SK-N-SH treated with all-trans-retinoic acid at 6 μM for 48 hours (cell line): Measurements from ENCODE around the gene KCNG1.

Experiments
- ATAC-seq: fragments of 200-7000 bp; cut with Tn5 transposase; 3 replicates; pipeline ENCODE4 v1.9.1; 2020; ENCODE audit warnings: mild to moderate bottlenecking, moderate library complexity
- ARNTL ChIP-seq: fragments of 450-650 bp; formaldehyde crosslinking; IDR thresholded peaks from 2 replicates; pipeline ENCODE4 v1.5.0; 2020; ENCODE audit warnings: low read depth, mild to moderate bottlenecking, moderate library complexity, borderline replicate concordance
- CSDC2 ChIP-seq: fragments of 250-450 bp; sonication (Bioruptor Pico); IDR thresholded peaks from 2 replicates; pipeline ENCODE4 v1.5.0; 2020; ENCODE audit warnings: mild to moderate bottlenecking, moderate library complexity
- ESRRG ChIP-seq: fragments of 250-450 bp; sonication (Bioruptor Pico); IDR thresholded peaks from 2 replicates; pipeline ENCODE4 v1.6.1; 2021; ENCODE audit warnings: mild to moderate bottlenecking
- GLIS3 ChIP-seq: fragments of 250-450 bp; sonication (Bioruptor Pico); IDR thresholded peaks from 2 replicates; pipeline ENCODE4 v1.5.0; 2020; ENCODE audit warnings: mild to moderate bottlenecking, moderate library complexity
- OSR1 ChIP-seq: fragments of 250-450 bp; sonication (Bioruptor Pico); IDR thresholded peaks from 2 replicates; pipeline ENCODE4 v1.8.0; 2022; ENCODE audit warnings: moderate library complexity, mild to moderate bottlenecking, inconsistent platforms
- RARB ChIP-seq: fragments of 250-450 bp; sonication (Bioruptor Pico); IDR thresholded peaks from 2 replicates; pipeline ENCODE4 v1.8.0; 2021; ENCODE audit warnings: mild to moderate bottlenecking, moderate library complexity
- TCF4 ChIP-seq: fragments of 250-450 bp; sonication (Bioruptor Pico); IDR thresholded peaks from 2 replicates; pipeline ENCODE4 v1.8.0; 2021; ENCODE audit warnings: mild to moderate bottlenecking, moderate library complexity, borderline replicate concordance
- TOX ChIP-seq: fragments of 250-450 bp; sonication (Bioruptor Pico); IDR thresholded peaks from 2 replicates; pipeline ENCODE4 v1.8.0; 2021; ENCODE audit warnings: mild to moderate bottlenecking, moderate library complexity, borderline replicate concordance
- ZC3H10 ChIP-seq: fragments of 250-450 bp; sonication (Bioruptor Pico); IDR thresholded peaks from 2 replicates; pipeline ENCODE4 v1.5.1; 2021; ENCODE audit warnings: mild to moderate bottlenecking, moderate library complexity
- ZFP3 ChIP-seq: fragments of 250-450 bp; sonication (Bioruptor Pico); IDR thresholded peaks from 2 replicates; pipeline ENCODE4 v1.5.0; 2020; ENCODE audit warnings: mild to moderate bottlenecking, moderate library complexity
- ZFP30 ChIP-seq: fragments of 450-650 bp; formaldehyde crosslinking; IDR thresholded peaks from 2 replicates; pipeline ENCODE4 v1.5.0; 2022; ENCODE audit warnings: mild to moderate bottlenecking, moderate library complexity
- ZNF565 ChIP-seq: fragments of 450-650 bp; formaldehyde crosslinking; conservative IDR thresholded peaks from 2 replicates; pipeline ENCODE4 v1.5.0; 2020; ENCODE audit warnings: low read depth, mild to moderate bottlenecking, moderate library complexity
- TF ChIP-seq, protein P1 (sequence below): fragments of 250-450 bp; sonication (Bioruptor Pico); IDR thresholded peaks from 2 replicates; pipeline ENCODE4 v1.5.0; 2020; ENCODE audit warnings: mild to moderate bottlenecking, moderate library complexity
- TF ChIP-seq, protein P2 (sequence below): fragments of 250-450 bp; sonication (Bioruptor Pico); IDR thresholded peaks from 2 replicates; pipeline ENCODE4 v1.5.1; 2021; ENCODE audit warnings: mild to moderate bottlenecking, moderate library complexity
- TF ChIP-seq, protein P3 (sequence below): fragments of 250-450 bp; sonication (Bioruptor Pico); IDR thresholded peaks from 2 replicates; pipeline ENCODE4 v1.8.0; 2021; ENCODE audit warnings: low read depth, mild to moderate bottlenecking, moderate library complexity, borderline replicate concordance

Gene KCNG1

DNA sequence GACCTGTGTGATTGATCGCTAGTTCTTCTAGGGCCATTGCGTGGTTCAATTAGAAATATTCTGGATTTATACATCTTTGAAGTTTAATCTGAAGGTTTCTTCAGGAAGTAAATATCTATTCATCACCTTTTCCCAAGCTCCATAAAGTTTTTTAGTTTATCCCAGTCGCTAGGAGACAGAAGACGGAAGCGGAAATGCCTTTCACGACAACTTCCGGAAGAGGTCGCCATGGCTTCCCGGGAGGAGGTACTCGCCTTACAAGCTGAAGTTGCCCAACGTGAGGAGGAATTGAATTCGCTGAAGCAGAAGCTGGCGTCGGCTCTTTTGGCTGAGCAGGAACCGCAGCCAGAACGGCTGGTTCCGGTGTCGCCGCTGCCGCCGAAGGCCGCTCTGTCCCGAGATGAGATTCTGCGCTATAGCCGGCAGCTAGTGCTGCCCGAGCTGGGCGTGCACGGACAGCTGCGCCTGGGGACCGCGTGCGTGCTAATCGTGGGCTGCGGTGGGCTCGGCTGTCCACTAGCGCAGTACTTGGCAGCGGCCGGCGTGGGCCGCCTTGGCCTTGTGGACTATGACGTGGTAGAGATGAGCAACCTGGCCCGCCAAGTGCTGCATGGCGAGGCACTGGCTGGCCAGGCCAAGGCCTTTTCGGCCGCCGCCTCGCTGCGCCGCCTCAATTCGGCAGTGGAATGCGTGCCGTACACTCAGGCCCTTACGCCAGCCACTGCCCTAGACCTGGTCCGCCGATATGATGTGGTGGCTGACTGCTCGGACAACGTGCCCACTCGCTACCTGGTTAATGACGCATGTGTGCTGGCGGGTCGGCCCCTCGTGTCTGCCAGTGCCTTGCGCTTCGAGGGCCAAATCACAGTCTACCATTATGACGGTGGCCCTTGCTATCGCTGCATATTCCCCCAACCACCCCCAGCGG, 64.0 kb downstream of the KCNG1 start, which contains the start of gene MOCS3:
Gene MOCS3, plus strand, starts transcription at position 204 of the 928 bp plus-strand sequence. Its CDS starts 25 bp downstream, at position 229.
- ATAC-seq = peak; percentile 87

DNA sequence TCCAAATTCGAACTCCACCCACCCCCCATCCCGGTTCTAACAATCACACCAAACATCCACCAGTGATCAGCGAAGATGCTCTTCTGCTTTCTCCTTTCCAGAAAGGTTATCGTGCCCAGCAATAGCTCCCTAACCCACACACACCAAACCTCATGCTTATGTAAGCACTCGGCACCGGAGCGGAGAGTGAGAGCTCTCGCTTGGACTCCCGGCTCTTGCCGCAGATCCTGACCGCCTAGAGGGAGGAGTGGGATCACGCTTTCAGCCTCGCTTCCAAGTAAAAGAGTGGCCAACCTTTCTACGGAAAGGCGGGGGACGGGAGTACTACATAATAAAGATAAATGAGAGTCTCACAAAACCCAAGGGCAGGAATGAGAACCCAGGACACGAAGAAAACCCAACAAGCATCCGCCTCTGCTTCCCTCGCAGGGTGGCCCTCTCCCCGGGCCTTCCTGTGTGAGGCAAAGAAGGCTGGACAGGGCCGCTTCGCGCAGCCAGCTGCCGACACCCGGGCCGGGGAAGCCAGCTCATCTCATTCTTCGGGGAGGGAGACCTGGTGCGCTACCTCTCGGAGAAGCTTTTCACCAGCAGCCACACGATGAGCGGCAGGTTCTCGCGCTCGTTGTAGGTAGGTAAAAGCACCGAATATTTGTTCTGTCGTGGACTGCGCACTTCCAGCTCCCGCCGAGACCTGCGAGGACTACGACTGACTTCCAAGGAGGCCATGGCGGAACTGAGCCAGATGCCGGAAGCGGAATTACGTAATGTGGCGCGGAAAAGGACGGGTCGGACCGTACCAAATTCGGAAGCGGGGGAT, 64.9 kb downstream of the KCNG1 start, which contains the start of gene DPM1:
Gene DPM1, minus strand, starts transcription at position 735 of the 817 bp plus-strand sequence. Its CDS starts 9 bp downstream, at position 726.
- ATAC-seq = peak; percentile 92
- TF ChIP-seq ZFP30 (CRISPR knock-in tag) (no peak), ESRRG (no peak), TOX (CRISPR knock-in tag) (no peak), OSR1 (CRISPR knock-in tag) (no peak), ZFP3 (CRISPR knock-in tag) (no peak), ARNTL (no peak), TCF4 (CRISPR knock-in tag) (no peak), ZNF565 (CRISPR knock-in tag) (no peak), ZC3H10 (CRISPR knock-in tag) (no peak)
- TF ChIP-seq, protein P1, sequence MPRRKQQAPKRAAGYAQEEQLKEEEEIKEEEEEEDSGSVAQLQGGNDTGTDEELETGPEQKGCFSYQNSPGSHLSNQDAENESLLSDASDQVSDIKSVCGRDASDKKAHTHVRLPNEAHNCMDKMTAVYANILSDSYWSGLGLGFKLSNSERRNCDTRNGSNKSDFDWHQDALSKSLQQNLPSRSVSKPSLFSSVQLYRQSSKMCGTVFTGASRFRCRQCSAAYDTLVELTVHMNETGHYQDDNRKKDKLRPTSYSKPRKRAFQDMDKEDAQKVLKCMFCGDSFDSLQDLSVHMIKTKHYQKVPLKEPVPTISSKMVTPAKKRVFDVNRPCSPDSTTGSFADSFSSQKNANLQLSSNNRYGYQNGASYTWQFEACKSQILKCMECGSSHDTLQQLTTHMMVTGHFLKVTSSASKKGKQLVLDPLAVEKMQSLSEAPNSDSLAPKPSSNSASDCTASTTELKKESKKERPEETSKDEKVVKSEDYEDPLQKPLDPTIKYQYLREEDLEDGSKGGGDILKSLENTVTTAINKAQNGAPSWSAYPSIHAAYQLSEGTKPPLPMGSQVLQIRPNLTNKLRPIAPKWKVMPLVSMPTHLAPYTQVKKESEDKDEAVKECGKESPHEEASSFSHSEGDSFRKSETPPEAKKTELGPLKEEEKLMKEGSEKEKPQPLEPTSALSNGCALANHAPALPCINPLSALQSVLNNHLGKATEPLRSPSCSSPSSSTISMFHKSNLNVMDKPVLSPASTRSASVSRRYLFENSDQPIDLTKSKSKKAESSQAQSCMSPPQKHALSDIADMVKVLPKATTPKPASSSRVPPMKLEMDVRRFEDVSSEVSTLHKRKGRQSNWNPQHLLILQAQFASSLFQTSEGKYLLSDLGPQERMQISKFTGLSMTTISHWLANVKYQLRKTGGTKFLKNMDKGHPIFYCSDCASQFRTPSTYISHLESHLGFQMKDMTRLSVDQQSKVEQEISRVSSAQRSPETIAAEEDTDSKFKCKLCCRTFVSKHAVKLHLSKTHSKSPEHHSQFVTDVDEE (CRISPR knock-in tag) = no peak
- TF ChIP-seq, protein P2, sequence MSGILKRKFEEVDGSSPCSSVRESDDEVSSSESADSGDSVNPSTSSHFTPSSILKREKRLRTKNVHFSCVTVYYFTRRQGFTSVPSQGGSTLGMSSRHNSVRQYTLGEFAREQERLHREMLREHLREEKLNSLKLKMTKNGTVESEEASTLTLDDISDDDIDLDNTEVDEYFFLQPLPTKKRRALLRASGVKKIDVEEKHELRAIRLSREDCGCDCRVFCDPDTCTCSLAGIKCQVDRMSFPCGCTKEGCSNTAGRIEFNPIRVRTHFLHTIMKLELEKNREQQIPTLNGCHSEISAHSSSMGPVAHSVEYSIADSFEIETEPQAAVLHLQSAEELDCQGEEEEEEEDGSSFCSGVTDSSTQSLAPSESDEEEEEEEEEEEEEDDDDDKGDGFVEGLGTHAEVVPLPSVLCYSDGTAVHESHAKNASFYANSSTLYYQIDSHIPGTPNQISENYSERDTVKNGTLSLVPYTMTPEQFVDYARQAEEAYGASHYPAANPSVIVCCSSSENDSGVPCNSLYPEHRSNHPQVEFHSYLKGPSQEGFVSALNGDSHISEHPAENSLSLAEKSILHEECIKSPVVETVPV (CRISPR knock-in tag) = no peak
- TF ChIP-seq, protein P3, sequence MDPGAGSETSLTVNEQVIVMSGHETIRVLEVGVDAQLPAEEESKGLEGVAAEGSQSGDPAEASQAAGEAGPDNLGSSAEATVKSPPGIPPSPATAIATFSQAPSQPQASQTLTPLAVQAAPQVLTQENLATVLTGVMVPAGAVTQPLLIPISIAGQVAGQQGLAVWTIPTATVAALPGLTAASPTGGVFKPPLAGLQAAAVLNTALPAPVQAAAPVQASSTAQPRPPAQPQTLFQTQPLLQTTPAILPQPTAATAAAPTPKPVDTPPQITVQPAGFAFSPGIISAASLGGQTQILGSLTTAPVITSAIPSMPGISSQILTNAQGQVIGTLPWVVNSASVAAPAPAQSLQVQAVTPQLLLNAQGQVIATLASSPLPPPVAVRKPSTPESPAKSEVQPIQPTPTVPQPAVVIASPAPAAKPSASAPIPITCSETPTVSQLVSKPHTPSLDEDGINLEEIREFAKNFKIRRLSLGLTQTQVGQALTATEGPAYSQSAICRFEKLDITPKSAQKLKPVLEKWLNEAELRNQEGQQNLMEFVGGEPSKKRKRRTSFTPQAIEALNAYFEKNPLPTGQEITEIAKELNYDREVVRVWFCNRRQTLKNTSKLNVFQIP (CRISPR knock-in tag) = no peak

More for the DNA sequence above, 64.0 kb downstream of the KCNG1 start, which contains the start of gene MOCS3:
- TF ChIP-seq ZNF565 (CRISPR knock-in tag) (no peak), CSDC2 (CRISPR knock-in tag) (no peak), ESRRG (no peak), OSR1 (CRISPR knock-in tag) (no peak), ZFP30 (CRISPR knock-in tag) (no peak)

DNA sequence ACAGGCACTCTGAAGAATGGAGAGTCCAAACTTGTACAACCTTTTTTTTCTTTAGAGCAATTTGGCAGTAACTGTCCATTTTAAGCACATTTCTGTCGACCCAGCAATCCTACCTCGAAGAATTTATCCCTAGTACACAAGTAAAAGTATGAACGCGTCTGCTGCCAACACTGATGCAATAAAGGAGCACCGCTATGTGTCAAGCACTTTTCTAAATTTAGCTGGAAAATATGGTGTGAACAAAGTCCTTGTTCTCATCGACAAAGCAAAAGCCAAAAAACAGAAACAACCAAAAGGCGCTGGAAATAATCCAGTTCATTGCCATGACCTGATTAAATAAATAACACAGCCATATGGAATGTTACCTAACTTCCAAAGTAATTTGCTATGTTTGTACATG, 65.6 kb downstream of the KCNG1 start:
- ATAC-seq = no peak

DNA sequence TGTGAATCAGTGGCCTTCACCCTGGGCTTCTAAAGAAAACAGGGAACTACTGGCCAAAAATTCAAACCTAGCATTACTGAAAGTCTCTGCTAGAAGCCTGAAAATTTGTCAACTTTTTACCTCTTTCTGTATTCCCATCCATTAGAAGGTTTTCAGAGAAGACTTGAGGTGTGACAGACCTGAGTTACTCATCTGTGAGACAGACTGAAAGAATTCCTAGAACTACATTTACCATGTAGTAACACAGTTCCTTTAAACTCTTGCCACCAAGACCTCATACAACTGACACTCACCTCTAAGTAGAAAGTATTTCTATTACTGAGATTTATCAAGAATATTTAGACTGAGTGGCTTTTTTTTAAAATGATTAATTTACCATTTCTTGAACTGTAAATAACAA, 69.1 kb downstream of the KCNG1 start:
- no peak for ATAC-seq

More for the DNA sequence above, 65.6 kb downstream of the KCNG1 start:
- TF ChIP-seq ZFP30 (CRISPR knock-in tag) = no peak
- TF ChIP-seq, all 23 proteins: peak for 0

More for the DNA sequence above, 69.1 kb downstream of the KCNG1 start:
- no peak for TF ChIP-seq ARNTL
- TF ChIP-seq GLIS3 (CRISPR knock-in tag) = no peak
- no peak for TF ChIP-seq RARB (CRISPR knock-in tag)
- no peak for TF ChIP-seq ESRRG
